Caco-2 (cell line): Measurements from ENCODE around the gene KRT73. TPM values are rescaled to one million over a fixed set of nuclear protein-coding genes. Genes with fewer than 3 reads are reported as not detected.
A peak's percentile ranks its signal among the peaks of the same experiment; 100 is the strongest.

Experiments
- BruUV-seq: library from RNA; stranded (reverse); fragments of 400-500 nt; replicated peaks from 2 replicates; lab custom pipeline; 2021; lab: Mats Ljungman, UMichigan
- CTCF ChIA-PET: fragments of 300-600 bp; sonication (Branson Sonifier 250); formaldehyde crosslinking; loops from one replicate; lab custom pipeline; 2022; ENCODE audit warnings: antibody characterized with exemption; lab: Charles Lee
- POLR2A ChIA-PET: fragments of 300-600 bp; sonication (Branson Sonifier 250); formaldehyde crosslinking; loops from one replicate; lab custom pipeline; 2022; ENCODE audit warnings: antibody characterized with exemption; lab: Charles Lee
- DNase-seq, 2 experiments: peaks; one replicate each; pipeline versions ENCODE4 v3.0.0 to v3.0.0-alpha.2; 2020 to 2022
- H3K27me3 ChIP-seq: replicated peaks from 2 replicates; pipeline ENCODE4 v1.6.0; 2011; ENCODE audit warnings: low read length; ENCODE audit not compliant: control insufficient read depth, insufficient read depth
- H3K36me3 ChIP-seq: 2 replicates; pipeline ENCODE4 v1.5.1; 2011; ENCODE audit warnings: low read length; ENCODE audit not compliant: control insufficient read depth, insufficient read depth
- H3K4me1 ChIP-seq: fragments of 250-450 bp; sonication (Bioruptor Pico); 2 replicates; pipeline ENCODE4 v1.5.1; 2020; ENCODE audit warnings: mild to moderate bottlenecking
- H3K4me3 ChIP-seq: 2 replicates; pipeline ENCODE4 v1.5.1; 2011; ENCODE audit warnings: low read depth, mild to moderate bottlenecking, control low read depth, low read length
- H3K9me3 ChIP-seq: fragments of 250-450 bp; sonication (Bioruptor Pico); 2 replicates; pipeline ENCODE4 v1.5.1; 2020; ENCODE audit warnings: mild to moderate bottlenecking, moderate library complexity
- H3K27ac Mint-ChIP-seq: one replicate; pipeline ENCODE4 v1.8.0; 2022; ENCODE audit warnings: mixed read lengths; ENCODE audit not compliant: unreplicated experiment
- H3K27me3 Mint-ChIP-seq: one replicate; pipeline ENCODE4 v1.8.0; 2022; ENCODE audit warnings: mixed read lengths; ENCODE audit not compliant: insufficient read depth, unreplicated experiment
- H3K36me3 Mint-ChIP-seq: one replicate; pipeline ENCODE4 v1.8.0; 2022; ENCODE audit warnings: mild to moderate bottlenecking, mixed read lengths; ENCODE audit not compliant: insufficient read depth, unreplicated experiment
- H3K4me1 Mint-ChIP-seq: one replicate; pipeline ENCODE4 v1.8.0; 2022; ENCODE audit warnings: low read depth, mixed read lengths; ENCODE audit not compliant: unreplicated experiment
- H3K4me3 Mint-ChIP-seq: one replicate; pipeline ENCODE4 v1.8.0; 2022; ENCODE audit warnings: mild to moderate bottlenecking, moderate library complexity, mixed read lengths; ENCODE audit not compliant: unreplicated experiment
- H3K9me3 Mint-ChIP-seq: one replicate; pipeline ENCODE4 v1.8.0; 2022; ENCODE audit warnings: mixed read lengths; ENCODE audit not compliant: unreplicated experiment
- CTCF ChIP-seq, 2 experiments: fragments of 200-600 bp in 1 of 2; IDR thresholded peaks; 1 replicate in 1 of 2; 2 replicates in 1 of 2; pipeline versions ENCODE4 v1.5.1 to v1.8.0; 2011 to 2022; ENCODE audit warnings: antibody characterized with exemption in 1 of 2, control low read depth in 1 of 2, inconsistent platforms in 1 of 2, low read depth in 1 of 2, low read length in 1 of 2, mild to moderate bottlenecking in 1 of 2, moderate library complexity in 1 of 2; ENCODE audit not compliant: insufficient read depth in 1 of 2, severe bottlenecking in 1 of 2, unreplicated experiment in 1 of 2
- intact Hi-C: fragments of 100-400 bp; cut with micrococcal nuclease; formaldehyde crosslinking; loops from one replicate; pipeline ENCODE4 v1.10.0; 2022; ENCODE audit not compliant: unreplicated experiment
- total RNA-seq: library from RNA; stranded (reverse); gene quantifications from 2 replicates; pipeline ENCODE4 v1.2.3, GENCODE V29; 2022

Gene KRT73
- total RNA-seq, 1 experiment from 2014 or later, result not detected

GRCh38 chr12:52590021-52590420 lies 28.3 kb downstream of the KRT73 start:
- TF ChIP-seq CTCF (IDR thresholded peaks at IDR 0.05; ENCODE audit: insufficient read depth in 1 of 2, low read depth in 1 of 2, low read length in 1 of 2, severe bottlenecking in 1 of 2, unreplicated experiment in 1 of 2), result no peak
- Mint-ChIP-seq H3K36me3 (no peaks in the 10 kb centered on the region), H3K27me3 (peaks cover 4% of the 10 kb centered on the region), H3K4me1 (no peaks in the 10 kb centered on the region), H3K4me3 (no peak overlapping the region), H3K9me3 (no peaks in the 10 kb centered on the region), H3K27ac (no peak overlapping the region)
- no peaks in the 10 kb centered on the region for H3K4me1 ChIP-seq
- BruUV-seq, result no TSS peak
- no peaks in the 10 kb centered on the region for H3K36me3 ChIP-seq
- POLR2A ChIA-PET, result no interaction called here
- H3K4me3 ChIP-seq, result no peak overlapping the region
- peak in 1 of 2 experiments; percentile 11 for DNase-seq
- H3K9me3 ChIP-seq, result no peaks in the 10 kb centered on the region
- intact Hi-C loops, result no loop called here
- no peaks in the 10 kb centered on the region; the same call in 1 of the 2 replicates for H3K27me3 ChIP-seq
- CTCF ChIA-PET, result interaction anchor here (0.9 kb wide), 1 partner anchor 281 kb away, joined by 3 read pairs; no protein-coding TSS in a partner anchor

- Histone ChIP-seq H3K4me1 (peaks cover 11% of the 10 kb centered on the region; the same call in 1 of the 2 replicates), H3K27me3 (no peaks in the 10 kb centered on the region; the same call in 1 of the 2 replicates), H3K36me3 (no peaks in the 10 kb centered on the region), H3K4me3 (no peak overlapping the region), H3K9me3 (no peaks in the 10 kb centered on the region)
- H3K4me3 Mint-ChIP-seq, result no peak overlapping the region
- no peaks in the 10 kb centered on the region for H3K4me1 Mint-ChIP-seq
- no peaks in the 10 kb centered on the region for H3K9me3 Mint-ChIP-seq
- intact Hi-C loops, result no loop called here
- no TSS peak for BruUV-seq
- peak in 1 of 2 experiments; percentile 27 for DNase-seq
- no peak overlapping the region for H3K27ac Mint-ChIP-seq
- H3K36me3 Mint-ChIP-seq, result no peaks in the 10 kb centered on the region
- peaks cover 4% of the 10 kb centered on the region for H3K27me3 Mint-ChIP-seq
- ChIA-PET CTCF (interaction anchor here (0.6 kb wide), 1 partner anchor 222 kb away, joined by 6 read pairs; no protein-coding TSS in a partner anchor), POLR2A (no interaction called here)
- no peak for TF ChIP-seq CTCF (IDR thresholded peaks at IDR 0.05; ENCODE audit: insufficient read depth in 1 of 2, low read depth in 1 of 2, low read length in 1 of 2, severe bottlenecking in 1 of 2, unreplicated experiment in 1 of 2)
These were observed 30.8 kb downstream of the KRT73 start for GRCh38 chr12:52587563-52587962.

GRCh38 chr12:52585946-52586345 lies 32.4 kb downstream of the KRT73 start:
- ChIA-PET POLR2A (no interaction called here), CTCF (interaction anchor here (0.6 to 0.7 kb wide), 2 partner anchors 280 to 366 kb away, joined by 3 to 4 read pairs; no protein-coding TSS in a partner anchor)
- Mint-ChIP-seq H3K4me3 (no peak overlapping the region), H3K4me1 (no peaks in the 10 kb centered on the region), H3K9me3 (no peaks in the 10 kb centered on the region), H3K36me3 (no peaks in the 10 kb centered on the region), H3K27ac (no peak overlapping the region), H3K27me3 (peaks cover 4% of the 10 kb centered on the region)
- no peaks in the 10 kb centered on the region for H3K27me3 ChIP-seq
- no peak overlapping the region for H3K4me3 ChIP-seq
- H3K36me3 ChIP-seq, result no peaks in the 10 kb centered on the region
- H3K9me3 ChIP-seq, result no peaks in the 10 kb centered on the region
- BruUV-seq, result no TSS peak
- peak in 1 of 2 experiments; percentile 19 for DNase-seq
- intact Hi-C loops, result no loop called here
- peaks cover 11% of the 10 kb centered on the region; the same call in 1 of the 2 replicates for H3K4me1 ChIP-seq
- no peak for TF ChIP-seq CTCF (IDR thresholded peaks at IDR 0.05; ENCODE audit: insufficient read depth in 1 of 2, low read depth in 1 of 2, low read length in 1 of 2, severe bottlenecking in 1 of 2, unreplicated experiment in 1 of 2)
